Caco-2 (cell line): ENCODE results near the gene TESK2. TPM values are rescaled to one million over a fixed set of nuclear protein-coding genes. Genes with fewer than 3 reads are reported as not detected.

Source experiments
- BruUV-seq: library from RNA; stranded (reverse); fragments of 400-500 nt; replicated peaks from 2 replicates; lab custom pipeline; 2021; lab: Mats Ljungman, UMichigan
- CTCF ChIA-PET: fragments of 300-600 bp; sonication (Branson Sonifier 250); formaldehyde crosslinking; loops from one replicate; lab custom pipeline; 2022; ENCODE audit warnings: antibody characterized with exemption; lab: Charles Lee
- POLR2A ChIA-PET: fragments of 300-600 bp; sonication (Branson Sonifier 250); formaldehyde crosslinking; loops from one replicate; lab custom pipeline; 2022; ENCODE audit warnings: antibody characterized with exemption; lab: Charles Lee
- DNase-seq, 2 experiments: peaks; one replicate each; pipeline versions ENCODE4 v3.0.0 to v3.0.0-alpha.2; 2020 to 2022
- H3K27me3 ChIP-seq: replicated peaks from 2 replicates; pipeline ENCODE4 v1.6.0; 2011; ENCODE audit warnings: low read length; ENCODE audit not compliant: control insufficient read depth, insufficient read depth
- H3K36me3 ChIP-seq: 2 replicates; pipeline ENCODE4 v1.5.1; 2011; ENCODE audit warnings: low read length; ENCODE audit not compliant: control insufficient read depth, insufficient read depth
- H3K4me1 ChIP-seq: fragments of 250-450 bp; sonication (Bioruptor Pico); 2 replicates; pipeline ENCODE4 v1.5.1; 2020; ENCODE audit warnings: mild to moderate bottlenecking
- H3K4me3 ChIP-seq: 2 replicates; pipeline ENCODE4 v1.5.1; 2011; ENCODE audit warnings: low read depth, mild to moderate bottlenecking, control low read depth, low read length
- H3K9me3 ChIP-seq: fragments of 250-450 bp; sonication (Bioruptor Pico); 2 replicates; pipeline ENCODE4 v1.5.1; 2020; ENCODE audit warnings: mild to moderate bottlenecking, moderate library complexity
- H3K27ac Mint-ChIP-seq: one replicate; pipeline ENCODE4 v1.8.0; 2022; ENCODE audit warnings: mixed read lengths; ENCODE audit not compliant: unreplicated experiment
- H3K27me3 Mint-ChIP-seq: one replicate; pipeline ENCODE4 v1.8.0; 2022; ENCODE audit warnings: mixed read lengths; ENCODE audit not compliant: insufficient read depth, unreplicated experiment
- H3K36me3 Mint-ChIP-seq: one replicate; pipeline ENCODE4 v1.8.0; 2022; ENCODE audit warnings: mild to moderate bottlenecking, mixed read lengths; ENCODE audit not compliant: insufficient read depth, unreplicated experiment
- H3K4me1 Mint-ChIP-seq: one replicate; pipeline ENCODE4 v1.8.0; 2022; ENCODE audit warnings: low read depth, mixed read lengths; ENCODE audit not compliant: unreplicated experiment
- H3K4me3 Mint-ChIP-seq: one replicate; pipeline ENCODE4 v1.8.0; 2022; ENCODE audit warnings: mild to moderate bottlenecking, moderate library complexity, mixed read lengths; ENCODE audit not compliant: unreplicated experiment
- H3K9me3 Mint-ChIP-seq: one replicate; pipeline ENCODE4 v1.8.0; 2022; ENCODE audit warnings: mixed read lengths; ENCODE audit not compliant: unreplicated experiment
- intact Hi-C: fragments of 100-400 bp; cut with micrococcal nuclease; formaldehyde crosslinking; loops from one replicate; pipeline ENCODE4 v1.10.0; 2022; ENCODE audit not compliant: unreplicated experiment
- total RNA-seq: library from RNA; stranded (reverse); gene quantifications from 2 replicates; pipeline ENCODE4 v1.2.3, GENCODE V29; 2022
- TF ChIP-seq, protein P1 (sequence below), 2 experiments: fragments of 200-600 bp in 1 of 2; IDR thresholded peaks; 1 replicate in 1 of 2; 2 replicates in 1 of 2; pipeline versions ENCODE4 v1.5.1 to v1.8.0; 2011 to 2022; ENCODE audit warnings: antibody characterized with exemption in 1 of 2, control low read depth in 1 of 2, inconsistent platforms in 1 of 2, low read depth in 1 of 2, low read length in 1 of 2, mild to moderate bottlenecking in 1 of 2, moderate library complexity in 1 of 2; ENCODE audit not compliant: insufficient read depth in 1 of 2, severe bottlenecking in 1 of 2, unreplicated experiment in 1 of 2

Gene TESK2
- total RNA-seq, 1 experiment from 2014 or later, result 14.7 TPM

DNA sequence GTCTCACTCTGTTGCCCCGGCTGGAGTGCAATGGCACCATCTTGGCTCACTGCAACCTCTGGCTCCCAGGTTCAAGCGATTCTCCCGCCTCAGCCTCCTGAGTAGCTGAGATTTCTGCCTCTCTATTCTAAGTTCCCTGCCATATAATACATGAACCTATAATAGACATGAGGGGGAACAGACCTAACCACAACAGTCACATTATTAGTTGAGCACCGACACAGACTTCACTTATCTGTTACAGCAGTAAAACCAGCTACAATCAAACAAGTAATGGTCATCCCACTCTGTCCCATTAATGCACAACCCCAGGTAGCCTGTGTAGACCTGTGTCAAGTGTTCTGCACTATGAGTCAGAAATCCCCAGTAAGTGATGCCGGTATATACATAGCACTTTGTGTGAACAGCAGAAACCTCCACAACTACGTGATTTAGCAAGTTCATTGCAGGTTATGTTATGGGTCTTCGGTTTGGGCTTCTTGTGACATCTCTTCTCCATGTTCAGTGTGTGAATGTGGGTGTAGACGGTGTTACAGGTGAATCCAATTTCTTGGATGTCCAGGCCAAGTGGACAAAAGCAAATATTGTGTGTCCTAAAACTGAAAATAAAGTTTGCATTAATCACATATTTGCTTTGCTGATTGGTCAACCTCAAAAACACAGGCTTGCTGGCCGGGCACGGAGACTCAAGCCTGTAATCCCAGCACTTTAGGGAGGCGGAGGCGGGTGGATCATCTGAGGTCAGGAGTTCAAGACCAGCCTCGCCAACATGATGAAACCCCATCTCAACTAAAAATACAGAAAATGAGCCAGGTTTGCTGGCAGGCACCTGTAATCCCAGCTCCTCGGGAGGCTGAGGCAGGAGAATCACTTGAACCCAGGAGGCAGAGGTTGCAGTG, 12.7 kb upstream of the TESK2 start:
- peaks cover 20% of the 10 kb centered on the region for H3K4me1 Mint-ChIP-seq
- BruUV-seq, result no TSS peak
- CTCF ChIA-PET, result no interaction called here

DNA sequence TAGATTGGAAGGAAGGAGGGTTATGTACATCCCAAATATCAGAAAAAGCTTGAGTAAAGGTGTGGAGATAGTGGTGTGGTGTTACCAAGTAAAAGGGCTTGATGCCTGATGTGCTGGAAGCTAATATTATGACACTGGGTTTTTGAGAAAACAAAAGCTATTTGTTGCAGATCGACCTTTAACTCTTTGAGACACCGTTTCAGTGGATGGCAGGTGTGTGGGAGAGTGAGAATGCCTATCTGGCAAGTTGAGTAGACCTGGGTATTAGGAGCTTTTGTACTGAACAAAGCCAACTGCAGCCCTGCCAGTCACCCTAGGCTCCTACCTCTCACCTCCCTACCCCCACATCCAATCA, 10.5 kb upstream of the TESK2 start:
- no TSS peak for BruUV-seq
- POLR2A ChIA-PET, result no interaction called here
- Mint-ChIP-seq H3K27me3 (no peaks in the 10 kb centered on the region), H3K4me3 (peak overlapping the region; percentile 90), H3K27ac (no peak overlapping the region), H3K9me3 (no peaks in the 10 kb centered on the region), H3K36me3 (peaks cover 12% of the 10 kb centered on the region), H3K4me1 (peaks cover 26% of the 10 kb centered on the region)
- no peak overlapping the region for H3K4me3 ChIP-seq
- H3K4me1 ChIP-seq, result peaks cover 11% of the 10 kb centered on the region; the same call in 1 of the 2 replicates
- H3K27me3 ChIP-seq, result no peaks in the 10 kb centered on the region
- no peak for DNase-seq
- intact Hi-C loops, result no loop called here
- CTCF ChIA-PET, result no interaction called here
- TF ChIP-seq, protein P1, sequence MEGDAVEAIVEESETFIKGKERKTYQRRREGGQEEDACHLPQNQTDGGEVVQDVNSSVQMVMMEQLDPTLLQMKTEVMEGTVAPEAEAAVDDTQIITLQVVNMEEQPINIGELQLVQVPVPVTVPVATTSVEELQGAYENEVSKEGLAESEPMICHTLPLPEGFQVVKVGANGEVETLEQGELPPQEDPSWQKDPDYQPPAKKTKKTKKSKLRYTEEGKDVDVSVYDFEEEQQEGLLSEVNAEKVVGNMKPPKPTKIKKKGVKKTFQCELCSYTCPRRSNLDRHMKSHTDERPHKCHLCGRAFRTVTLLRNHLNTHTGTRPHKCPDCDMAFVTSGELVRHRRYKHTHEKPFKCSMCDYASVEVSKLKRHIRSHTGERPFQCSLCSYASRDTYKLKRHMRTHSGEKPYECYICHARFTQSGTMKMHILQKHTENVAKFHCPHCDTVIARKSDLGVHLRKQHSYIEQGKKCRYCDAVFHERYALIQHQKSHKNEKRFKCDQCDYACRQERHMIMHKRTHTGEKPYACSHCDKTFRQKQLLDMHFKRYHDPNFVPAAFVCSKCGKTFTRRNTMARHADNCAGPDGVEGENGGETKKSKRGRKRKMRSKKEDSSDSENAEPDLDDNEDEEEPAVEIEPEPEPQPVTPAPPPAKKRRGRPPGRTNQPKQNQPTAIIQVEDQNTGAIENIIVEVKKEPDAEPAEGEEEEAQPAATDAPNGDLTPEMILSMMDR (IDR thresholded peaks at IDR 0.05; ENCODE audit: insufficient read depth in 1 of 2, low read depth in 1 of 2, low read length in 1 of 2, severe bottlenecking in 1 of 2, unreplicated experiment in 1 of 2), result no peak
- H3K36me3 ChIP-seq, result no peaks in the 10 kb centered on the region
- H3K9me3 ChIP-seq, result no peaks in the 10 kb centered on the region

More for the DNA sequence above, 12.7 kb upstream of the TESK2 start:
- Mint-ChIP-seq H3K36me3 (peaks cover 31% of the 10 kb centered on the region), H3K9me3 (no peaks in the 10 kb centered on the region), H3K27me3 (no peaks in the 10 kb centered on the region), H3K4me3 (no peak overlapping the region), H3K27ac (no peak overlapping the region)
- POLR2A ChIA-PET, result no interaction called here
- no peak for DNase-seq
- Histone ChIP-seq H3K4me1 (peaks cover 11% of the 10 kb centered on the region; the same call in 1 of the 2 replicates), H3K9me3 (no peaks in the 10 kb centered on the region), H3K27me3 (no peaks in the 10 kb centered on the region), H3K36me3 (no peaks in the 10 kb centered on the region; the same call in 1 of the 2 replicates), H3K4me3 (no peak overlapping the region)
- intact Hi-C loops, result no loop called here
- TF ChIP-seq, protein P1 (IDR thresholded peaks at IDR 0.05; ENCODE audit: insufficient read depth in 1 of 2, low read depth in 1 of 2, low read length in 1 of 2, severe bottlenecking in 1 of 2, unreplicated experiment in 1 of 2), result no peak

DNA sequence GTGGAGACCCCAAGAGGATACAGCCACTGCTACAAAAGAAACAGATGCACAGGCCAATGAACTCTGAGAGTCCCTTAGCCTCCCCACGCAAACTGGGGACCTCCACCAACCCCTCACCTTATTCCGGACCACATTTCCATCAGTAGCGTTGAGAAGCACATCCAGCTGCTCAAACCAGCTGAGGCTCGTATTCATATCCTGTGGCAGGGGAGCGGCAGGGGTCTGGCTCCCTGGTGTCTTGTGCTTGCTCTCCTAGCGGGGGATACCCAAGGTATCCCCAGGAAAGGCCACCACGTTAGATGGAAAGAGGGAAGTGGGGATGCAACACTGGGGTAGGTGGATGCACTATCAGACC, 8.4 kb upstream of the TESK2 start:
- H3K4me3 ChIP-seq, result peak overlapping the region; percentile 55
- Mint-ChIP-seq H3K4me1 (peaks cover 32% of the 10 kb centered on the region), H3K27ac (peak overlapping the region; percentile 89), H3K4me3 (peak overlapping the region; percentile 90), H3K9me3 (no peaks in the 10 kb centered on the region), H3K36me3 (peaks cover 15% of the 10 kb centered on the region), H3K27me3 (no peaks in the 10 kb centered on the region)
- peaks cover 11% of the 10 kb centered on the region; the same call in 1 of the 2 replicates for H3K4me1 ChIP-seq
- ChIA-PET CTCF (interaction anchor here (1.0 to 1.4 kb wide), 3 partner anchors 8 to 196 kb away, joined by 3 to 16 read pairs (median 7); partner anchors contain the start of genes AKR1A1 and TESK2), POLR2A (interaction anchor here (0.7 to 1.6 kb wide), 5 partner anchors 8 to 488 kb away, joined by 4 to 17 read pairs (median 10); partner anchors contain the start of genes AKR1A1, HECTD3, PRDX1 and TESK2)
- H3K27me3 ChIP-seq, result no peaks in the 10 kb centered on the region
- TF ChIP-seq, protein P1 (IDR thresholded peaks at IDR 0.05; ENCODE audit: insufficient read depth in 1 of 2, low read depth in 1 of 2, low read length in 1 of 2, severe bottlenecking in 1 of 2, unreplicated experiment in 1 of 2), result no peak
- no peak for DNase-seq
- no TSS peak for BruUV-seq
- H3K36me3 ChIP-seq, result no peaks in the 10 kb centered on the region
- intact Hi-C loops, result loop anchor here (10.0 kb wide), 1 partner anchor 185 kb away; the partner anchor contains the start of genes GPBP1L1 and TMEM69
- H3K9me3 ChIP-seq, result no peaks in the 10 kb centered on the region
